Stomach (tissue), 4 donors: ENCODE data around the gene SUSD5.

Experiments
- EP300 ChIP-seq: sonication (generic); formaldehyde crosslinking; IDR thresholded peaks from one replicate; pipeline ENCODE4 v1.6.1; 2017; ENCODE audit warnings: antibody characterized with exemption
- POLR2A ChIP-seq, 4 donors: fragments of 450-650 bp; IDR thresholded peaks; one replicate each; pipeline ENCODE4 v1.6.1; 2016; ENCODE audit warnings: antibody characterized with exemption in 4 of 4, control low read depth in 2 of 4, mild to moderate bottlenecking in 1 of 4, moderate library complexity in 1 of 4
- TF ChIP-seq, protein P1 (sequence below), 7 experiments: fragments of 450-650 bp in 4 of 7; fragments of 200-600 bp in 3 of 7; sonication (generic) in 3 of 7; IDR thresholded peaks; one replicate each; pipeline ENCODE4 v1.5.1; 2016 to 2019; ENCODE audit warnings: antibody characterized with exemption in 7 of 7, control low read depth in 2 of 7, mild to moderate bottlenecking in 1 of 7

DNA sequence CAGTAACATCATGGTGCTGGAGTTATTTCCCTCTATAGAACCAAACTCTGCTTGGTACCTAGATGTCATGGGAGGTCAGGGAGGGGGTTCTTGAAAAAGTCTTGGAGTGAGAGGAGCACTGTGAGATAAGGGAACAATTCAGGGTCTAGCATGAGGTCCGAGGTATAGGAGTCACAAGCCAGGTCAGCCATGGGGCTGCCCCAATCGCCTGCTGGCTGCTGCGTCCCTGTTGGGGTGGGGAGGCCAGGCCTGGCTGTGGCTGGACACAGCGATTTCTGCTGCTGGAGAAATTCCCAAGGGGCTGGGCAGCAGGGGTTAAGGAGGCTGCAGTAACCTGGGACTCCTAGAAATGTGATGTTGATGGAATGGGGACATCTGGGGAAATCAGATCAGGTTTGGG, 44.9 kb downstream of the SUSD5 start:
- TF ChIP-seq POLR2A (IDR thresholded peaks at IDR 0.05) (no peak), EP300 (no peak)
- TF ChIP-seq, protein P1, sequence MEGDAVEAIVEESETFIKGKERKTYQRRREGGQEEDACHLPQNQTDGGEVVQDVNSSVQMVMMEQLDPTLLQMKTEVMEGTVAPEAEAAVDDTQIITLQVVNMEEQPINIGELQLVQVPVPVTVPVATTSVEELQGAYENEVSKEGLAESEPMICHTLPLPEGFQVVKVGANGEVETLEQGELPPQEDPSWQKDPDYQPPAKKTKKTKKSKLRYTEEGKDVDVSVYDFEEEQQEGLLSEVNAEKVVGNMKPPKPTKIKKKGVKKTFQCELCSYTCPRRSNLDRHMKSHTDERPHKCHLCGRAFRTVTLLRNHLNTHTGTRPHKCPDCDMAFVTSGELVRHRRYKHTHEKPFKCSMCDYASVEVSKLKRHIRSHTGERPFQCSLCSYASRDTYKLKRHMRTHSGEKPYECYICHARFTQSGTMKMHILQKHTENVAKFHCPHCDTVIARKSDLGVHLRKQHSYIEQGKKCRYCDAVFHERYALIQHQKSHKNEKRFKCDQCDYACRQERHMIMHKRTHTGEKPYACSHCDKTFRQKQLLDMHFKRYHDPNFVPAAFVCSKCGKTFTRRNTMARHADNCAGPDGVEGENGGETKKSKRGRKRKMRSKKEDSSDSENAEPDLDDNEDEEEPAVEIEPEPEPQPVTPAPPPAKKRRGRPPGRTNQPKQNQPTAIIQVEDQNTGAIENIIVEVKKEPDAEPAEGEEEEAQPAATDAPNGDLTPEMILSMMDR (IDR thresholded peaks at IDR 0.05), result no peak
